Sigmoid colon (tissue), 7 donors: ENCODE measurements around the gene TMEM69. TPM values are rescaled to one million over a fixed set of nuclear protein-coding genes. Genes with fewer than 3 reads are reported as not detected.

Experiments
- DNase-seq: peaks from one replicate; pipeline ENCODE4 v3.0.0-alpha.2; 2019
- H3K27ac ChIP-seq, 4 donors: fragments of 200-600 bp; sonication (generic); one replicate each; pipeline ENCODE4 v1.5.1; 2016 to 2019; ENCODE audit warnings: mild to moderate bottlenecking in 1 of 4
- H3K27me3 ChIP-seq, 3 donors: fragments of 200-600 bp; sonication (generic); one replicate each; pipeline ENCODE4 v1.5.1; 2019; ENCODE audit warnings: mild to moderate bottlenecking in 1 of 3
- H3K36me3 ChIP-seq, 4 donors: fragments of 200-600 bp; sonication (generic); one replicate each; pipeline ENCODE4 v1.5.1; 2016 to 2019
- H3K4me1 ChIP-seq, 4 donors: fragments of 200-600 bp; sonication (generic); one replicate each; pipeline ENCODE4 v1.5.1; 2017 to 2019
- H3K4me3 ChIP-seq, 4 donors: fragments of 200-600 bp; sonication (generic); one replicate each; pipeline ENCODE4 v1.5.1; 2017 to 2019; ENCODE audit warnings: mild to moderate bottlenecking in 2 of 4, moderate library complexity in 1 of 4
- H3K9me3 ChIP-seq, 4 donors: fragments of 200-600 bp in 3 of 4; sonication (generic) in 3 of 4; one replicate each; pipeline versions ENCODE4 v1.5.1 to v1.6.1; 2013 to 2019
- EP300 ChIP-seq, 4 donors: sonication (generic); formaldehyde crosslinking; IDR thresholded peaks; one replicate each; pipeline ENCODE4 v1.6.1; 2017; ENCODE audit warnings: antibody characterized with exemption in 4 of 4
- POLR2A ChIP-seq, 2 donors: fragments of 450-650 bp; IDR thresholded peaks; one replicate each; pipeline ENCODE4 v1.6.1; 2016; ENCODE audit warnings: antibody characterized with exemption in 2 of 2, mild to moderate bottlenecking in 2 of 2, moderate library complexity in 2 of 2
- POLR2AphosphoS5 ChIP-seq, 4 donors: sonication (generic); formaldehyde crosslinking; IDR thresholded peaks; one replicate each; pipeline ENCODE4 v1.6.1; 2017; ENCODE audit warnings: antibody characterized with exemption in 4 of 4
- WGBS, 2 donors: extraction: QIAGEN DNeasy Blood & Tissue Kit; methylation state at CpG; one replicate each; pipeline ENCODE4 v1.1.7; 2013; 5-methylcytosine and 5-hydroxymethylcytosine counted together
- intact Hi-C: fragments of 100-400 bp; cut with DNase I; formaldehyde crosslinking; loops from one replicate; pipeline ENCODE4 v1.15.1; 2023
- polyA plus RNA-seq, 3 donors: library from polyadenylated mRNA; stranded (reverse); fragments of 200-250 nt; gene quantifications; one replicate each; pipeline ENCODE4 v1.2.3, GENCODE V29; 2013
- total RNA-seq, 4 donors: library from RNA; depleted of rRNA; stranded (reverse); fragments of >200 nt; gene quantifications; one replicate each; pipeline ENCODE4 v1.1.0, GENCODE V29; 2016
- TF ChIP-seq, protein P1 (sequence below), 4 experiments: fragments of 450-650 bp in 3 of 4; fragments of 200-600 bp in 1 of 4; IDR thresholded peaks; one replicate each; pipeline ENCODE4 v1.5.1; 2016 to 2019; ENCODE audit warnings: antibody characterized with exemption in 4 of 4, mild to moderate bottlenecking in 3 of 4, moderate library complexity in 2 of 4
- donor health status: healthy with polysubstance abuse.
- donor health status: Bipolar disorder and iron deficiency.
- donor health status: healthy.

TMEM69 gene
- total and polyA plus RNA-seq, 7 donors = 12.7 to 31.0 (median 24.6) TPM

DNA sequence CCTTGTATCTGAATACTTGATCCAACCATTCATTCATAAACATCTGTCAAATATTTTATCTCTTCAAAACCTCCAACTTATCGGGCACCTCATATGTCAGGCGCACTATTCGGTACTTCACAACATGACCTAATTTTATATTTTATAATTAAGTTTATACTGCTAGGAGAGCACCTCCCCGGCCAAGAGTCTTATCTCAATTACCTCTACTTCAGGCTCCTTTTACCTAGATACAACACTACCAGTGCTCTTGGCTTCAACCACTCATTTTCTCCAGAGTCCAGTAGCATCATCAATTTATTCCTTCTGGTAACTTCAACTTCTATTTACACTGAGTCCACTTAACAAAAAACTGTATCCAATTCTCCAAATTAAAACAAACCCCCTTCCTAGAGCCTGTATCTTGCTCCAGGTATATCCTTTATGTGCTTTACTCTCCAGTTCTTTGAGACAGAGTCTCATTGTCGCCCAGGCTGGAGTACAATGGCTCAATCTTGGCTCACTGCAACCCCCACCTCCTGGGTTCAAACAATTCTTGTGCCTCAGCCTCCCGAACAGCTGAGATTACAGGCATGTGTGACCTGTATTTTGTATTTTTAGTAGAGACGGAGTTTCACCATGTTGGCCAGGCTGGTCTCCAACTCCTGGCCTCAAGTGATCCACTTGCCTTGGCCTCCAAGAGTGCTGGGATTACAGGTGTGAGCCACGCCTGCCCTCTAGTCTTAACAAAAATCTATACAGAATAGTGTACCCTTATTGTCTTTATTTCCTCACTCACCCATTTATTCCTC, 20.5 kb upstream of the TMEM69 start:
- DNase-seq = no peak
- Histone ChIP-seq H3K9me3 (no peaks in the 10 kb centered on the region), H3K36me3 (no peaks in the 10 kb centered on the region), H3K27me3 (no peaks in the 10 kb centered on the region), H3K27ac (no peak overlapping the region), H3K4me1 (peaks cover 0 to 50% (median 29%) of the 10 kb centered on the region in 4 donors), H3K4me3 (no peak overlapping the region)
- intact Hi-C loops = loop anchor here (10.0 kb wide), 1 partner anchor 63 kb away; no protein-coding TSS in a partner anchor
- no peak for TF ChIP-seq POLR2A (IDR thresholded peaks at IDR 0.05)
- TF ChIP-seq POLR2AphosphoS5 (IDR thresholded peaks at IDR 0.05) = no peak
- TF ChIP-seq, protein P1, sequence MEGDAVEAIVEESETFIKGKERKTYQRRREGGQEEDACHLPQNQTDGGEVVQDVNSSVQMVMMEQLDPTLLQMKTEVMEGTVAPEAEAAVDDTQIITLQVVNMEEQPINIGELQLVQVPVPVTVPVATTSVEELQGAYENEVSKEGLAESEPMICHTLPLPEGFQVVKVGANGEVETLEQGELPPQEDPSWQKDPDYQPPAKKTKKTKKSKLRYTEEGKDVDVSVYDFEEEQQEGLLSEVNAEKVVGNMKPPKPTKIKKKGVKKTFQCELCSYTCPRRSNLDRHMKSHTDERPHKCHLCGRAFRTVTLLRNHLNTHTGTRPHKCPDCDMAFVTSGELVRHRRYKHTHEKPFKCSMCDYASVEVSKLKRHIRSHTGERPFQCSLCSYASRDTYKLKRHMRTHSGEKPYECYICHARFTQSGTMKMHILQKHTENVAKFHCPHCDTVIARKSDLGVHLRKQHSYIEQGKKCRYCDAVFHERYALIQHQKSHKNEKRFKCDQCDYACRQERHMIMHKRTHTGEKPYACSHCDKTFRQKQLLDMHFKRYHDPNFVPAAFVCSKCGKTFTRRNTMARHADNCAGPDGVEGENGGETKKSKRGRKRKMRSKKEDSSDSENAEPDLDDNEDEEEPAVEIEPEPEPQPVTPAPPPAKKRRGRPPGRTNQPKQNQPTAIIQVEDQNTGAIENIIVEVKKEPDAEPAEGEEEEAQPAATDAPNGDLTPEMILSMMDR (IDR thresholded peaks at IDR 0.05) = no peak
- no peak for TF ChIP-seq EP300 (IDR thresholded peaks at IDR 0.05)
- WGBS, 2 donors = 77 to 92% methylated on average over 8 of the region's 8 CpGs

- no peak overlapping the region for H3K27ac ChIP-seq
- intact Hi-C loops = loop anchor here (10.0 kb wide), 1 partner anchor 64 kb away; no protein-coding TSS in a partner anchor
- no peak for DNase-seq
- no peaks in the 10 kb centered on the region for H3K27me3 ChIP-seq
- H3K9me3 ChIP-seq = no peaks in the 10 kb centered on the region
- no peak overlapping the region for H3K4me3 ChIP-seq
- H3K4me1 ChIP-seq = peaks cover 0 to 60% (median 32%) of the 10 kb centered on the region in 4 donors
- WGBS, 2 donors = 94 to 97% methylated on average over 4 of the region's 4 CpGs
- no peaks in the 10 kb centered on the region for H3K36me3 ChIP-seq
- TF ChIP-seq POLR2AphosphoS5 (IDR thresholded peaks at IDR 0.05) (no peak), POLR2A (IDR thresholded peaks at IDR 0.05) (no peak), EP300 (IDR thresholded peaks at IDR 0.05) (no peak)
- TF ChIP-seq, protein P1 (IDR thresholded peaks at IDR 0.05) = no peak
Observed at GRCh38 chr1:45668526-45668925, 19.5 kb upstream of the TMEM69 start.

- Histone ChIP-seq H3K36me3 (no peaks in the 10 kb centered on the region), H3K27ac (no peak overlapping the region), H3K27me3 (no peaks in the 10 kb centered on the region), H3K4me3 (no peak overlapping the region), H3K9me3 (no peaks in the 10 kb centered on the region), H3K4me1 (peaks cover 0 to 67% (median 36%) of the 10 kb centered on the region in 4 donors)
- WGBS, 2 donors = 12 to 48% methylated on average over 1 of the region's 1 CpG
- DNase-seq = no peak
- intact Hi-C loops = loop anchor here (10.0 kb wide), 1 partner anchor 65 kb away; no protein-coding TSS in a partner anchor
- TF ChIP-seq, protein P1 (IDR thresholded peaks at IDR 0.05) = no peak
- no peak for TF ChIP-seq EP300 (IDR thresholded peaks at IDR 0.05)
- TF ChIP-seq POLR2AphosphoS5 (IDR thresholded peaks at IDR 0.05) = no peak
- TF ChIP-seq POLR2A (IDR thresholded peaks at IDR 0.05) = no peak
Observed at GRCh38 chr1:45669379-45669778, 18.6 kb upstream of the TMEM69 start.

- intact Hi-C loops = loop anchor here (10.0 kb wide), 1 partner anchor 65 kb away; no protein-coding TSS in a partner anchor
- Histone ChIP-seq H3K27ac (no peak overlapping the region), H3K36me3 (no peaks in the 10 kb centered on the region), H3K4me1 (peaks cover 0 to 72% (median 39%) of the 10 kb centered on the region in 4 donors), H3K9me3 (no peaks in the 10 kb centered on the region), H3K4me3 (no peak overlapping the region), H3K27me3 (no peaks in the 10 kb centered on the region)
- no peak for DNase-seq
- TF ChIP-seq EP300 (IDR thresholded peaks at IDR 0.05) (no peak), POLR2A (IDR thresholded peaks at IDR 0.05) (no peak), POLR2AphosphoS5 (IDR thresholded peaks at IDR 0.05) (no peak)
- TF ChIP-seq, protein P1 (IDR thresholded peaks at IDR 0.05) = no peak
- WGBS, 2 donors = 67 to 76% methylated on average over 6 of the region's 6 CpGs
Observed at GRCh38 chr1:45669859-45670655, 17.9 kb upstream of the TMEM69 start.
